Occipital lobe (tissue), 2 donors: ENCODE measurements around the gene BORCS8. TPM values are rescaled to one million over a fixed set of nuclear protein-coding genes. Genes with fewer than 3 reads are reported as not detected.
"Not testable (repeated sequence)": the region's sequence is repeated elsewhere in the genome, so short reads cannot be mapped to it uniquely, and the experiment has no call there.

ENCODE experiments used
- DNase-seq: peaks from one replicate; lab custom pipeline; 2025; lab: John Stamatoyannopoulos, UW
- total RNA-seq: library from RNA; depleted of rRNA; stranded (reverse); fragments of >200 nt; gene quantifications from one replicate; pipeline ENCODE4 v1.2.3, GENCODE V29; 2014

The BORCS8 gene
- total RNA-seq, 1 donor from 2014 or later = 14.5 TPM

DNA sequence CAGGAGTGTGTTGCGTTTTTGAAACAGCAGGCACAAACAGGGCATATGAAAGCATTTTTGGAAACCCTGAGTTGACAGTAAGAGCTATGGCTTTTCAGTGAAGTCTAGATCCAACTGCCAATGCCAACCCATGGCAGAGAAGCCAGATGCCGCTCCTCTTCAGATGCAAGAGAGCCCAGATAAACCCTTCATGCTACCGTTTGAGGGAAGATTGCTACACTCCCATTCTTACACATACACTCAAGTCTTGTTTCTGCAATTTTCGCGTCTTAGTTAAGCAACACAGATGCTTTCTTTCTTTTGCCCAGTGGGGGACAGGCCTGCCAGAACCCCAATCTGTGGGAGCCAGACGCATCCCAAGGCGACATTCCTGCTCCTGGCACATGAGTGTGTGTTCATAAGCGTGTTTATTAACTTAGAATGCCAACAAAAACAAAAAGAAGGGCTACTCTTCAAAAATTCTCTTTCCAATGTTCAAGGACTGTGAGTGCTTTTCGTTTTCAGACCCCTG is 10.4 kb downstream of the BORCS8 start:
- DNase-seq = no peak

DNA sequence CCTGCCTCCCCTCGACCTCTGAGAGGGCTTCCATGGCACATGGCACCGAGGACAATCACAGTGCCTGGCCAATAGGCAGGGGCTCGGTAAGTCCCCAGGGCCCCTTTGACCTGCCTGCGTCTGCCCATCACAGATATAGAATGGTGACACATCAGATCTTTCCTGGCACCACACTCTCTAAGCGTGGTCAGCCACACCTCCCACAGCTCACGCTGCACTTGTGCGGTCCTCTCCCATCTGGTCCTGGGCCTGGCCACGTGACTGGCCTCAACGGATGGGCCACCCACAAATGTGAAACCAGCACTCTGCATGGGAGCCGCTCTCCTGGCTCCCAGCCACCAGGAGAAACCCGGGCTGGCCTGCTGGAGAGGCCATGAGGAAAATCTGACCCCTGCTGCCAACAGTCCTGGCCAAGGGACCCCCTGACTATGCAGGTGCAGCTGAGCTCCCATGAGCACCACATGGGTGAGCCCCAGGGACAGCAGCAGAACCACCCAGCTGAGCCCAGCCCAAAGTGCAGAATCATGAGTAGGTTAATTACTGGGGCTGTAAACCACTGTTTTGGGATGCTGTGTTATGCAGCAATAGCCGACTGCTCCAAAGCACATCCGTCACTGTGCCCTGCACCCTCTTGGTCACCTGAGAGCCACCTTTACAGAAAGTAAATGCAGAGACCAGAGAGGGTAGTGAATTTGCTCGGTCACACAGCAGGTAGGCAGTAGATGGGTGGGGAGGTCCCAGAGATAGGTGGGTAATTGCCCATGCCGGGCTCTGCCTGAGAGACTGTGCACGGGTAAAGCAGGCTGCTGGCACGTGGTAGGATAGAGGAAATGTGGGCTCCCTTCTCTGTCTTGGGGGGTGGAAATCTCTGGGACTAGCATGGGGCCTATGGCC is 12.2 kb downstream of the BORCS8 start:
- DNase-seq = no peak

DNA sequence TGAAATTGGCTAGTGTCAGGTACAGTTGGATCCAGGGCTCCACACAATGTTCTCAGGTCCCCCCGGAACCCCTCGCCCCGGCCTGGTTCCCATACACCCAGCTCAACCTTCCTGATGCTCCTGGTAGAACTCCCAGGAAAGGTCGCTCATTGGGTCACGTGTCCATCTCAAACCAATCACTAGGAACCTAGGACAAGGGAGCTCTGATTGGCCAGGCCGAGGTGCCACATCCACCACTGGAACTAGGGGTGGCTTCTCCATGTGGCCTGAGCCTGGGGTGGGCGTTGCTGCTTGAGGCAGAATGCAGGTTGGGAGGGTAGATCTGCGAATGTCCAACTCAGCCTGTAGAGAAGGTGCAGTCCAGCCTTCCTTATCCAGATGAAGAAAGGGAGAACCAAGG is 15.0 kb downstream of the BORCS8 start:
- DNase-seq = no peak

DNA sequence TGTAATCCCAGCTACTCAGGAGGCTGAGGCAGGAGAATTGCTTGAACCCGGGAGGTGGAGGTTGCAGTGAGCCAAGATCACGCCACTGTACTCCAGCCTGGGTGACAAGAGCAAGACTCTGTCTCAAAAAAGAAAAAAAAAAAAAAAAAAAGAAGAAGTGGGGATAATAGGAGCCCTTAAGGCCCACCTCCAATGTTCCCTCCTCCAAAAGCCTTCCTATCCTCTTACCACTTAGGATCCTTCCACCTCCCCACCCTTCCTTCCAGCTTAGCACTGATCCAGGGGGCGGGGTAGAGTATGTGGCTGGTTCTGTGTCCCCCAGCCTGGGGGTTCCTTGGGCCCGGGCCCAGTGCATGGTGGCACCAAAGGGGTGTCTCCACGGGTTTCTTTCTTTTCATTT is 18.7 kb downstream of the BORCS8 start:
- not testable (repeated sequence) for DNase-seq

DNA sequence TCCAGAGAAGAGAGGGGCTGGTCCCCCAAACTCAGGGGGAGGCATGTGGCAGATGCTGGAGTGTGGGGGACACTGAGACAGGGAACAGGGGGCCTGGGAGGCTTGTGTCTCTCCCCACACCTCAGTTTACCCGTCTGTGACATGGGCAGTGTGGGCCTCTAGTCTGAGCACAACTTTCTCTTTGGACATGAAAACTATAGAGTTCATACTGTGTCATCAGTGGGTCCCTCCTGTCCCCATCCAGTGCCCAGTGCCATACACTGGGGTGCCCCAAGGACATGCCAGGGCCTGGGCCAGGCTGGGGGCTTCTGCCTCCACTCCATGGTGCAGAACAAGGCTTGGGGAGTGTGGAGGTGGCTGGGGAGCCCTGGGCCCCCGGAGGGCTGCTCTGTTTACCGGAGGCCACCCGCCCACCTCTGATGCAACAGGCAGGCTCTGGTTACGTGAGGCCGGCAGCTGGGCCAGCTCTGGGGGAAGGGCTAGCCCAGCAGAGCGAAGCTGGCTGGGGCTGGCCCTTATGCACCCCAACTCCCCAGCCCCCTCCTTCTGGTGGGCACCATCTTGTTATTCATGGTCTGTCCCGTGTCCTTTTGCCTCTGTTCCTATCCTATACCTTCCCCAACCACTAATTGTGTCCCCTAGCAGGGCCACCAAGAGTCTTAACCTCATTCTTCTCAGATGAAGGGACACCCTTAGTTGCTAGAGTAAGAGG is 20.0 kb downstream of the BORCS8 start:
- no peak for DNase-seq

DNA sequence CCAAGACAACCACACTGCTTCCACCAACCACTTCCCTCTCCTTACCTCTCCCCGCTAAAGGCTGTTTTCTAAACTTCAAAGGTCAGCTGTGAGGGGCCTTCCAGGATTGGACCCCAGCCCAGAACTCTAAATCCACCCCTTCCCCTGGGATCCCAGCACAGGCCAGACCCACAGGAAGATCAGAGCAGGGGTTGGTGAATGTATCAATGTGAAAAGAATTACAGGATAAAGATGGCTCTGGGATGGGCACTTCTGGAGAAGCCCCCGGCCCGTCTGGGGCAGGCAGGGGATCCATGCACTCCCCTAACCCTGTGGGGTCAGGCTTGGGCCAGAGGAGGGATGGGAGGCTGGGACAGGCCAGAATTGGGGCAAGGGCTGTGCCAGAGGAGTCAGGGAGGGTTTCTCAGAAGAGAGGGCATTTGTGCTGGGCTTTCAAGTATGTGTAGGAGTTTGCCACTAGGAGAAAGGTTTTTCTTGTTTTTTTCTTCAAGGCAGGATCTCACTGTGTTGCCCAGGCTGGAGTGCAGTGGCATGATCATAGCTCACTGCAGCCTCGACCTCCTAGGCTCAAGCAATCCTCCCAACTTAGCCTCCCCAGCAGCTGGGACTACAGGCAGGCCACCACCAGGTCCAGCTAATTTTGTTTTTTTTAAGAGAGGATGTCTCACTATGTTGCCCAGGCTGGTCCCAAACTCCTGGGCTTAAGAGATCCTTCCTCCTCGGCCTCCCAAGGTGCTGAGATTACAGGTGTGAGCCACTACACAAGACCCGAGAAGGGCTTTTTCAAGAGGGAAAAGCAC is 20.9 kb downstream of the BORCS8 start:
- no peak for DNase-seq

DNA sequence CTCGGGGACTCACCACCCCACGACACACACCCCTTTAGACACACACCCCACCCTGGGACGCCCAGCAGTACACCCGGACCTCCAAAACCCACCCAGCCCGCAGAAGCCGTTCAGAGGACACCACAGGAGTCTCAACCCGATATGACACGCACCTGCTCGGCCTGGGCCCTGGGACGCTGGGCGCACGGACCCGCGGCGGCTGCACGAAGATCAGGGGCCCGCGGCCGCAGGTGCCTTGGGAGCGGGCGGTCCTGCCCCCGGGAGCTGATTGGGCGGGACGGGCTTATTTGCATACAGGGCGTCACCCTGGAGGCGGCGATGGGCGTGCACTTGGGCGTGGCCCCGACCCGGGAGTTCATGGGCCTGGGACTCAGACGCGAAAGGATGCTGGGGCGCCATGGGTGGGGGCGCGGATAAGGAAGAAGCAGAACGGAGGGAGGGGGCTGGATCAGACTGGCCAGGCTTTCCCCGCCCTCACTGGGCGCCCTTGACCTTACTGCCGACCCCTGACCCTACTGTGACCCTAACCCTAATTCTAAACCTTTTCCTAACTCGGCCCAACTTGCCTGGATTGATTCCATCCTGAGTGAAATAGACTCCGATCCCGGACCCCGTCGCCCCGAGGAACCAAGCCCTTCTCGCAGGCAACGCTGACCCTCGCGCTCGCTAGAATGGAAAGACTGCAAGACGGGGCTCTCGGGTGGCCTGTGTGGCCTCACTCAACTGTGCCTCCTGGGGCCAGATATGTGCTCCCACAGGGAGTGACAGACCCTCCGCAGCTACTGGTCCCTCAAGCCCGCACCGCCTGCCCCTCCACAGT is 21.7 kb downstream of the BORCS8 start, which contains the start of gene MEF2B:
Gene MEF2B (minus strand): TSS at position 211 of the 820 bp plus-strand sequence. CDS start 19,528 bp downstream, outside the sequence.
- DNase-seq = no peak

DNA sequence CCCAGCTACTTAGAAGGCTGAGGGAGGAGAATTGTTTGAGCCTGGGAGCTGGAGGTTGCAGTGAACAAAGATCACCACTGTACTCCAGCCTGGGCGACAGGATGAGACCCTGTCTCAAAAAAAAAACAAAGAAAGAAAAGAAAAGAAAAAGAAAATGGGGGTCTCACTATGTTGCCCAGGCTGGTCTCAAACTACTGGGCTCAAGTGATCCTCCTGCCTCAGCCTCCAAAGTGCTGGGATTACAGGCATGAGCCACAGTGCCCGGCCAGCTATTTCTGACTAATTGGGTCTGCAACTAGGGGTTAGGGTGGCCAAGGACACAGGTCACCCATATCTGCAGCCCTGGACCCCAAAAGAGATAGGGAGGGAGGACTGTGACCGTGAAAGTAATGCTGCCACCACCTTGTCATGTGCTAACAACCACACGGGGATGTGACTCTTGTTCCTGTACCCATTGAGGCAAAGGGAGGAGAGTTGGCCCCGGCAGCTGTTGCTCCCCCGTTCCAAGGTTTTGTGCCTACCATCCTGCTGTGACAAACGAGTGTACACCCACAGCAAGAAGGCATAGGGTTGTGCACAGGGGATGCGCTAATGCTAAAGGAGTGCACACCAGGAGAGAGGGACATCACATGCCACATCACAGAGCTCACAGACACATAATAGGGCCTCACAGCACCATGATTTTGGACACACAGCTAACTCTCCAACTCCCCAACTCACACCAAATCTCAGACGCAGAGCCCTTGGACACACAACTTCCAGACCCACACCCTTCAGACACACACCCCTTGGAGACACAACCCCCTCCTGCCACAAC is 22.5 kb downstream of the BORCS8 start:
- DNase-seq = no peak

DNA sequence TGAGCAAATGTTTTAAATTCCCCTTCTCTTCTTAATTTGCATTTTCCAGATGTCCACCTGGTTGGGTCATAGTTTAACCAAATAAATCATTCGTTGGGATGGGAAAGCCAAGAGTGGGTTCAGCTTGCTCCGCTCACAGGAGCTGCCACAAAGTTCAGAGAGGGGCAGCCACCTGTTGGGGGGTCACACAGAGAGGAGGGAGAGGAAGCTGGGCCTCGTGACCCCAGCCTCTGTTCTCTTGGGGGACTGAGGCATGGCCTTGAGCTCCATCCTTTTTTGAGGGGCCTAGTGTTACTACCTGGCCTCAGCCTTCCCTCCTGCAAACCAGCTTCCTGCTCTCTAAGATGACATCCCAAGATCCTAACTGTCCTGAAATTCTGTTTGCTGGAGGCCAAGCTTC is 24.3 kb downstream of the BORCS8 start:
- DNase-seq = no peak

DNA sequence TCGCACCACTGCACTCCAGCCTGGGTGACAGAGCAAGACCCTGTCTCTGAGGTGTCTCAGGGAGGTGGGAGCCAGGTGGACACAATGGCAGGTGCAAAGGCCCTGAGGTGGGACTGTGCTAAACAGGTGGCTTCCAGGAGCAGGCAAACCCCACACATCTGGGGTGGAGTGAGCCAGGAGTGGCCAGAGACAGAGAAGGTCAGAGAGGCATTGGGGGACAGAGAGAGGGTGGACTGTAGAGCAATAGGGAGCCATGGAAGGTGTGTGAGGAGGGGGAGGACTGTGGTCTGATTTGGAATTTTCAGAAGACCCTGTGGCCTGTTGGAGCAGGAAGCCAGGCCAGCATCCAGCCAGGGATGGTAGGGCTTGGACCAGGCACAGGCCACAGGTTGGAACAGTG is 26.6 kb downstream of the BORCS8 start:
- DNase-seq = no peak

DNA sequence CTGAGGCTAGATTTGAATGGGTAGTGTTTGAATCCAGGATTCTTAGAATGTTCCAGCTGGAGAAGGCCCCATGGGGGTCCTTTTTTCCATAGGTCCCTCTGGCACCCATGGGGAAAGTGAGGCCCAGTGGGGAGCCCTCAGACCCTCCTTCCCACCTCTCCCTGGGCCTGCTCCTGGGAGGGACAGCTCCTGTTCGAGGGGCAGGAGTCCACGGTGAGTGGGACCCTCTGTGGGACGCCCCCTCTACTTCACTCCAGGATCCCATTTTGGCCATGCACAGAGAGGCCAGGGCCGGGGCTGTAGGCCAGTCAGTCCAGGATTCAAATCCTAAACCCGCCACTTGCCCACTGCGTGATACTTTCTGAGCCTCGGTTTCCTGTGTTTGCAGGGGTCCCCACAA is 29.5 kb downstream of the BORCS8 start:
- no peak for DNase-seq

DNA sequence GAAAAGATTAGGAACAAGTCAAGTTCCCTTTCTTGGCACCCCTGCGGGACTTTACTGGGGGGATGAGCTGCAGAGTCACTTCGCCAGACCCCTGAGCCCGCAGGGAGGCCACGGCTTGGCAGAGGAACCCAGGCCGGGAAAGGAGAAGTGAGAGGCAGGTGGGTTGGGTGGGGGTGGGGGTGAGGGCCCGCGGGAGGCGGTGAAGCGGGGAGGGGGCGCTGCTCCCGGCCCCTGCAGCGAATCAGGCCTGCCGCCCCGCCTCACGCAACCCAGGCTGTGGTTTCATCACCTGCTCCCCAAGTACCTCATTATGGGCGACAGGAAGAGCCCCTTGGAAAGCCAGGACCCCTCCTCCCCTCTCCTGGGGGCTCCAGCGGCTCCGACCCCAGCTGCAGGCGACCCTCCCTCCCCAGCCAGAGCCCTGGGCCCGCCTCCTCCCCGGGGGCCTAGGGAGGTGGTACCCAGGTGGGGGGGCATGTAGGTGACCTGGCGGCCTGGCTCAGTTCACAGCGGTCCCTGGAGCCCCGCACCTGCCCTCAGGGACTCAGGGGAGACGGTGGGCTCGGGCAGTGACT is 31.4 kb downstream of the BORCS8 start:
- DNase-seq = no peak

DNA sequence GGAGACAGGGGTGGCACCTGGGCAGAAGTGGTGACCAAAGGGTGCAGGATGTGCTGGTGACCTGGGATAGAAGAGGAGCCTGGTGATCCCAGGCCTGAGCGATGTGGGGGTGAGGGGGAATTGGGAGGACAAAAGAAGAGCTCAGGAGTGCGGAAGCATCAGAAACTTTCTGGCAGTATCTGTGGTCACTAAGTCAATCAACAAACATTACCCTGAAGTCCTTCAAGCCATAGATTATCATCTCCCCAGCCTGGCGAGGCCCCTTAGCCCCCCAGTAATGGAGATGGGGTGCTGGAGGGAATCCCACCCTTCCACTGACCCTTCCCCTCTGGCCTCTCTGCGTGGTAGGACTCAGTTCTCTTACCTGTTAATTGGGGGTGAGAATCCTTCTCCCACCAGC is 32.4 kb downstream of the BORCS8 start:
- no peak for DNase-seq

DNA sequence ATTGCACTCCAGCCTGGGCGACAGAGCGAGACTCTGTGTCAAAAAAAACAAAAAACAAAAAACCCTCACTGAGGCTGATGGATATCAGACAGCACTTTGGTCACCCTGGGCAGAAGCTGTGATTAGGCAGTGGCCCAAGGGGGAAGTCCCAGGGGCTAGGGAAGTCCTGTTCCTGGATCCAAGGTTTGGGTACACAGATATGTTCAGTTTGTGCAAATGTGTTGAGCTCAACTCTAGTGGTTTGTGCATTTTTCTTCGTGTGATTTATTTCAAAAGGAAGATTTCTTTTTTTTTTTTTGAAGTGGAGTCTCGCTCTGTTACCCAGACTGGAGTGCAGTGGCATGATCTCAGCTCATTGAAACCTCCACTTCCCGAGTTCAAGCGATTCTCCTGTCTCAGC is 34.1 kb downstream of the BORCS8 start:
- no peak for DNase-seq

DNA sequence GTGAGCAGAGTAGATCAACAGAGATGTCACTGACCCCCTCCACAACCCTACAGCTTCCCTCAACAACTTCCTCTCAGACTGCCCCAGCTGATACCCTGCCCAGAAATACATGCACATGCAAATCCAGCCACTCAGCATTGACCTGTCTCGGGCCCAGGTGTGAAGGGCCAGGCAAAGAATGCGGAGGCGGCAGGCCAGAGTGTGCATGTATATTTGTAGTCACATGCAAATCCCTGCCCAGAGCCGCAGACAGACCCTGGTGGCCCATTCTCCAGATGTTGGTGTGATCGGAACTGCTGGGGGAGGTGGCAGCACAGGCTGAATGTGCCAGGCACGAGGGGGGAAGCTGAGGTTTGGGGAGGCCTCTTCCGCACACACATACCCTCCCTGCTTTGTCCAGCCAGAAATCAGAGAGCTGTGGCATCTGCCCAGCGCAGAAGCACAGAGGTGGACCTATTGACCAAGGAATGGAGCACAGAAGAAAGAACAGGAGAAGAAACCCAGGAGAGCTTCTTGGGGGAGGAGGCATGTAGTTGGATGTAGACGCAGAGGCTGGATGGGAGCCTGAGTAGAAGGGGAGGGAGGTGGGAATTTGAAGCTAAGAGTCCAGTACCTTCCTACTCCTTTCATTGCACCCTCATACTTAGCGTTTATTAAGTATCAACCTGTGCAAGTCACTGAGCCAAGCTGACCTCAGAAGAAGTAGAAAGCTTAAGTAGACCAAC is 36.3 kb downstream of the BORCS8 start:
- DNase-seq = no peak

DNA sequence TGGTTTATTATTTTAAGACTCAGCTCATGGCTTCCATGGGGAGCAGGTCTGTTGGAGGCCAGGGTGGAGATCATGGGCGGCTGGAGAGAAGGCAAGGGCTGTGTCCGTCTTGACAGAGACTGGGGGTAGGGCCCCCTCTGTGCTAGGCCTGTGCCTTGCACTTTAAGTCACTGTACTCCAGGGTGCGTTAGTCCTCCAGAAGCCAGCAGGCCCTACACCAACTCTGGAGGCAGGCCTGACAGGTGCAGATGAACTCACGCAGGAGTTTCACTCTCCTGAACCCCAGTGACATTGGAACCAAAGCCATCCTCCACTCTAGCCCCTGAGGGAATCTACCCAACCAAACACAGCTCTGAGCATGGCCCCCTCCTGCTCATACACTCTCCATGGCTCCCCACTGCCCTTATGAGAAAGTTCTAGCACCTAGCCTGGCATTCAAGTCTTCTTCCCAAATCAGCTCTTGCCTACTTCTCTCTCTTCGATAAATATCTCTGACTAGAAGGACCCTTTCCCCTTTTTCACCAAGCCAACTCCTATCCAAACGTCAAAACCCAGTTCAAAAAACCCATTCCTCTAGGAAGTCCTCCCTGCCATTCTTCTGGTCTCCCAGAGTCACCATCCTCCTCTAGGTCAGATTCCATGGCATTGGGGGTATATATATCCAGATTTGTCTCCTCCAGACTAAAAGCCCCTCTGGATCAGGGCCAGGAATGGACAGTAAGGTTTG is 37.0 kb downstream of the BORCS8 start:
- DNase-seq = no peak

DNA sequence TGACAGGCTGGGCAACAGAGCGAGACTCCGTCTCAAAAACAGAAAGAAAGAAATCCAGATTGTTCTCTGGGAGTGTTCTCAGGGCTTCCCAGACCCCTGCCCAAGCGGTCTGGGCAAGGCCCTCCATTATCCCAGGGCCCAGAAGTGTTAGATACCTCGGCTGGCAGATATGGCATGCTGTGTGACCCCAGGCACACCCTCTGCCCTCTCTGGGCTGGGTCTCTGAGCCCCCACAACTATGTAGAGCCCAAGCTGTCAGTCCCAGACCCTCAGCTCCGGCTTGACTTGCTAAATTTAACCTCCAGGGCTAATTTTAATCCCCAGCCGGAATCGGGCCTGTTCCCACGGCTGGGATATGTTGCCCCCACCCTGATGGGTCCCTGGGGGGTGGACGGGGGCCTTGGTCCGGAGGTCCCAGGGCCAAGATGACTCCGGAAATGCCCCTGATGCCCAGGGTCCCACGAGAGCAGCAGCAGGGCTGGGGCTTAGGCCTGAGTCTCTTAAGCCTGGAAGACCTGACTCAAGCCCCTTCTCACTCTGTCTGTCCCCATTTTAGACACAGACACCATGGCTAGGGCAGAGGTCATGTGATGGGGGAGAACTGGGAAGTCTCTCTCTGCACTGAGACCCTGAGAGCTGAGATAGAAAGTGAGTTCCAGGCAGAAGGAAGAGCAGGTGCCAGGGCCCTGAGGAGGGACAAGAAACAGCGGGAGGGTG is 39.1 kb downstream of the BORCS8 start:
- no peak for DNase-seq

DNA sequence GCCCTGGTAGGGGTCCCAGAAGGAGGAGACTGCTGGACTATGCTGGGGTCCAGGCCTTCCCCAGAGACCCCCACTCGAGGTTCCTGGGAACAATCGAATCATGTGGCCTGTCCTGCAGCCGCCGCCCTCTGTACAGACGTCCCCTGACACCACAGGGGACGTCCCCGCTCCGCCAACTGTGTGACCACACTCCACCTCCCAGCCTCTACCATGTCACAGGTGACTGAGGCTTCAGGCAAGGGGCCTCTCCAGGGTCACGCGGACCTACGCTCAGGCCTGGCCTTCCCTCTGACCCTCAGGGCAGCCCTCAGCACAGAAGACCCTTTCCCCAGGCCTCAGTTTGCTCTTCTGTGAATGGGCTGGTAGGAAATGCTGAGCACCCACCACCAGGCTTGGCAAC is 40.5 kb downstream of the BORCS8 start:
- no peak for DNase-seq
